ENCODE data around the gene RRM2.

The RRM2 gene

DNA sequence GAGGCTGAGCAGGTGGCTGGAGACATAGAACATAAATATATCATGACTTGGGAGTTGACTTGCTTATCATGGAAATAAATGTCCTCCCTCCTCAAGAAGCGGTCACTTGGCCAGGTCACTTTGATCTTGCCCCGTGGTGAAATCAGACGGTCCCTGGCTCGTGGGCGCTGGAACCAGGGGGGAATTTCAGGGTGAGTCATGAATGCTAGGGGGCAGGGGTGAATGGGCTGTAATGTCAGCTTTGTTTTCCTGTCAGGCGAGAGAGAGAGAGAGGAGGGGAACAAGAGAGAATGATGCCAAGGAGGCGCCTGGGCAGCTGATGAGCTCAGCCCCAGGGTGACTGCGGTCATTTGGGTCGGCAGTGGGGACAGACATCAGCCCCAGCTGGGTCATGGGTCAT lies 47.7 kb downstream of the RRM2 start:
- CTCF ChIA-PET, result no interaction called here
- Histone ChIP-seq H3K4me3 (ENCODE audit: low read depth, low read length) (no peak overlapping the region), H3K36me3 (ENCODE audit: control insufficient read depth in 2 of 2, insufficient read depth in 1 of 2, low read length in 2 of 2) (peaks cover 0 to 2% of the 10 kb centered on the region in 2 experiments; a peak in 2 of 3 replicates), H3K9me3 (ENCODE audit: control insufficient read depth, insufficient read depth, low read depth, low read length) (no peaks in the 10 kb centered on the region), H3K4me1 (ENCODE audit: control insufficient read depth, insufficient read depth, low read length) (no peaks in the 10 kb centered on the region), H3K27ac (ENCODE audit: extremely low read depth, low read depth, low read length) (no peak overlapping the region)
- POLR2A ChIA-PET, result interaction anchor here (0.7 to 1.3 kb wide), 2 partner anchors 10 to 438 kb away, joined by 3 read pairs; no protein-coding TSS in a partner anchor
- TF ChIP-seq ZNF521 (tag by site-specific recombination; IDR thresholded peaks at IDR 0.05), result no peak
- TF ChIP-seq, protein P1, sequence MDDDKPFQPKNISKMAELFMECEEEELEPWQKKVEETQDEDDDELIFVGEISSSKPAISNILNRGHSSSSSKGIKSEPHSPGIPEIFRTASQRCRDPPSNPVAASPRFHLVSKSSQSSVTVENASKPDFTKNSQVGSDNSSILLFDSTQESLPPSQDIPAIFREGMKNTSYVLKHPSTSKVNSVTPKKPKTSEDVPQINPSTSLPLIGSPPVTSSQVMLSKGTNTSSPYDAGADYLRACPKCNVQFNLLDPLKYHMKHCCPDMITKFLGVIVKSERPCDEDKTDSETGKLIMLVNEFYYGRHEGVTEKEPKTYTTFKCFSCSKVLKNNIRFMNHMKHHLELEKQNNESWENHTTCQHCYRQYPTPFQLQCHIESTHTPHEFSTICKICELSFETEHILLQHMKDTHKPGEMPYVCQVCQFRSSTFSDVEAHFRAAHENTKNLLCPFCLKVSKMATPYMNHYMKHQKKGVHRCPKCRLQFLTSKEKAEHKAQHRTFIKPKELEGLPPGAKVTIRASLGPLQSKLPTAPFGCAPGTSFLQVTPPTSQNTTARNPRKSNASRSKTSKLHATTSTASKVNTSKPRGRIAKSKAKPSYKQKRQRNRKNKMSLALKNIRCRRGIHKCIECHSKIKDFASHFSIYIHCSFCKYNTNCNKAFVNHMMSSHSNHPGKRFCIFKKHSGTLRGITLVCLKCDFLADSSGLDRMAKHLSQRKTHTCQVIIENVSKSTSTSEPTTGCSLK (tag by site-specific recombination; IDR thresholded peaks at IDR 0.05), result no peak
- no peak for TF ChIP-seq ZNF274 (IDR thresholded peaks at IDR 0.05; ENCODE audit: low read length)
- TF ChIP-seq ZNF274 (tag by site-specific recombination; IDR thresholded peaks at IDR 0.05; ENCODE audit: borderline replicate concordance), result no peak
- TF ChIP-seq ZNF514 (tag by site-specific recombination; IDR thresholded peaks at IDR 0.05), result no peak
- no peak for TF ChIP-seq ZNF621 (tag by site-specific recombination; IDR thresholded peaks at IDR 0.05)
- no peak for TF ChIP-seq ZNF629 (tag by site-specific recombination; IDR thresholded peaks at IDR 0.05)
- no peak for TF ChIP-seq ZNF239 (tag by site-specific recombination; IDR thresholded peaks at IDR 0.05)
- no peak for TF ChIP-seq REST (tag by site-specific recombination; IDR thresholded peaks at IDR 0.05)
- no peak for TF ChIP-seq YY1 (tag by site-specific recombination; IDR thresholded peaks at IDR 0.05)
- no peak for TF ChIP-seq ZNF830 (tag by site-specific recombination; IDR thresholded peaks at IDR 0.05; ENCODE audit: low read depth)
- TF ChIP-seq ZNF596 (tag by site-specific recombination; IDR thresholded peaks at IDR 0.05), result no peak
- no peak for TF ChIP-seq ZNF341 (tag by site-specific recombination; IDR thresholded peaks at IDR 0.05; ENCODE audit: low read depth)
- no peak for TF ChIP-seq TSHZ1 (tag by site-specific recombination; IDR thresholded peaks at IDR 0.05; ENCODE audit: borderline replicate concordance)
- no peak for TF ChIP-seq REPIN1 (tag by site-specific recombination; IDR thresholded peaks at IDR 0.05; ENCODE audit: low read depth)
- no peak for TF ChIP-seq ZNF248 (tag by site-specific recombination; IDR thresholded peaks at IDR 0.05)
- TF ChIP-seq ZBTB48 (tag by site-specific recombination; IDR thresholded peaks at IDR 0.05), result no peak
- no peak for TF ChIP-seq ZNF747 (tag by site-specific recombination; IDR thresholded peaks at IDR 0.05)
- no peak for TF ChIP-seq GLI2 (tag by site-specific recombination; IDR thresholded peaks at IDR 0.05; ENCODE audit: borderline replicate concordance, low read depth)
- no peak for TF ChIP-seq GLI4 (tag by site-specific recombination; IDR thresholded peaks at IDR 0.05)
- no peak for TF ChIP-seq PRDM6 (tag by site-specific recombination; IDR thresholded peaks at IDR 0.05)

All from HEK293 (cell line).